Measurements from ENCODE around the gene NLGN1.

GRCh38 chr3:173863551-173863950 is 466.0 kb downstream of the NLGN1 start:
- TF ChIP-seq CTCF (IDR thresholded peaks at IDR 0.05) (no peak), POLR2A (IDR thresholded peaks at IDR 0.05) (no peak), POLR2AphosphoS5 (IDR thresholded peaks at IDR 0.05) (no peak)
